MCF 10A (cell line): ENCODE measurements around the gene WDR76. TPM values are rescaled to one million over a fixed set of nuclear protein-coding genes. Genes with fewer than 3 reads are reported as not detected.

Experiments used
- BruUV-seq: library from RNA; stranded (reverse); fragments of 400-500 nt; replicated peaks from 2 replicates; lab custom pipeline; 2021; lab: Mats Ljungman, UMichigan
- CTCF ChIA-PET: fragments of 300-600 bp; sonication (Branson Sonifier 250); formaldehyde crosslinking; extraction: SDS; loops from one replicate; lab custom pipeline; 2021; ENCODE audit warnings: antibody characterized with exemption, inconsistent platforms; lab: Yijun Ruan, JAX
- POLR2A ChIA-PET: fragments of 300-600, 350-650 bp; sonication (Branson Sonifier 250); formaldehyde crosslinking; extraction: SDS; loops from one replicate; lab custom pipeline; 2020; ENCODE audit warnings: antibody characterized with exemption, inconsistent platforms; lab: Yijun Ruan, JAX
- DNase-seq: peaks from one replicate; pipeline ENCODE4 v3.0.0-alpha.2; 2018; ENCODE audit not compliant: unreplicated experiment
- H3K27ac Mint-ChIP-seq: one replicate; pipeline ENCODE4 v1.8.0; 2022; ENCODE audit warnings: mild to moderate bottlenecking, low read depth, mixed read lengths; ENCODE audit not compliant: unreplicated experiment
- H3K27me3 Mint-ChIP-seq: one replicate; pipeline ENCODE4 v1.8.0; 2022; ENCODE audit warnings: mixed read lengths; ENCODE audit not compliant: insufficient read depth, unreplicated experiment
- H3K36me3 Mint-ChIP-seq: one replicate; pipeline ENCODE4 v1.8.0; 2022; ENCODE audit warnings: mild to moderate bottlenecking, moderate library complexity, mixed read lengths; ENCODE audit not compliant: insufficient read depth, unreplicated experiment
- H3K4me1 Mint-ChIP-seq: one replicate; pipeline ENCODE4 v1.8.0; 2022; ENCODE audit warnings: mixed read lengths; ENCODE audit not compliant: insufficient read depth, unreplicated experiment
- H3K4me3 Mint-ChIP-seq: one replicate; pipeline ENCODE4 v1.8.0; 2022; ENCODE audit warnings: mild to moderate bottlenecking, moderate library complexity, mixed read lengths; ENCODE audit not compliant: unreplicated experiment
- H3K9me3 Mint-ChIP-seq: one replicate; pipeline ENCODE4 v1.8.0; 2022; ENCODE audit warnings: mixed read lengths; ENCODE audit not compliant: unreplicated experiment
- CTCF ChIP-seq: fragments of 200-600 bp; IDR thresholded peaks from one replicate; pipeline ENCODE4 v1.8.0; 2022; ENCODE audit warnings: antibody characterized with exemption, mild to moderate bottlenecking; ENCODE audit not compliant: unreplicated experiment
- intact Hi-C: fragments of 100-400 bp; cut with micrococcal nuclease; formaldehyde crosslinking; loops from 2 replicates; pipeline ENCODE4 v1.14.1; 2022
- total RNA-seq: library from RNA; stranded (reverse); gene quantifications from 2 replicates; pipeline ENCODE4 v1.2.3, GENCODE V29; 2022

Gene WDR76
- total RNA-seq, 1 experiment from 2014 or later, result 6.9 TPM

DNA sequence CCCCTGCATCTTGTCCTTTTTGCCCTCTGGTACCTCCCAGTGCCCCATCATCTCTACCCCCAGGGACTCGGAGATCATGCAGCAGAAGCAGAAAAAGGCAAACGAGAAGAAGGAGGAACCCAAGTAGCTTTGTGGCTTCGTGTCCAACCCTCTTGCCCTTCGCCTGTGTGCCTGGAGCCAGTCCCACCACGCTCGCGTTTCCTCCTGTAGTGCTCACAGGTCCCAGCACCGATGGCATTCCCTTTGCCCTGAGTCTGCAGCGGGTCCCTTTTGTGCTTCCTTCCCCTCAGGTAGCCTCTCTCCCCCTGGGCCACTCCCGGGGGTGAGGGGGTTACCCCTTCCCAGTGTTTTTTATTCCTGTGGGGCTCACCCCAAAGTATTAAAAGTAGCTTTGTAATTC, 33.2 kb upstream of the WDR76 start:
- CTCF ChIA-PET, result interaction anchor here (1.0 to 6.8 kb wide), 3 partner anchors 9 to 425 kb away, joined by 3 to 40 read pairs (median 4); partner anchors contain the start of gene ELL3
- no peaks in the 10 kb centered on the region for H3K27me3 Mint-ChIP-seq

GRCh38 chr15:43794269-43795037, 32.3 kb upstream of the WDR76 start:
- ChIA-PET POLR2A (interaction anchor here (0.6 to 13.7 kb wide), 6 partner anchors 10 to 498 kb away, joined by 3 to 162 read pairs (median 4); partner anchors contain the start of gene ELL3), CTCF (interaction anchor here (1.0 to 1.7 kb wide), 4 partner anchors 8 to 424 kb away, joined by 3 to 5 read pairs (median 4); no protein-coding TSS in a partner anchor)
- BruUV-seq, result no TSS peak
- DNase-seq, result no peak
- no peak for TF ChIP-seq CTCF
- Mint-ChIP-seq H3K4me3 (peak overlapping the region; percentile 95), H3K4me1 (peaks cover 29% of the 10 kb centered on the region), H3K27me3 (no peaks in the 10 kb centered on the region), H3K27ac (peak overlapping the region; percentile 94), H3K36me3 (peaks cover 49% of the 10 kb centered on the region), H3K9me3 (no peaks in the 10 kb centered on the region)
- intact Hi-C loops, result no loop called here

More for the DNA sequence above, 33.2 kb upstream of the WDR76 start:
- no peak for DNase-seq
- TF ChIP-seq CTCF, result no peak
- BruUV-seq, result no TSS peak
- Mint-ChIP-seq H3K4me1 (peaks cover 21% of the 10 kb centered on the region), H3K4me3 (peak overlapping the region; percentile 95), H3K9me3 (no peaks in the 10 kb centered on the region), H3K27ac (peak overlapping the region; percentile 94), H3K36me3 (peaks cover 49% of the 10 kb centered on the region)
- intact Hi-C loops, result no loop called here
- POLR2A ChIA-PET, result interaction anchor here (0.7 to 13.7 kb wide), 9 partner anchors 7 to 85 kb away, joined by 3 to 162 read pairs (median 4); partner anchors contain the start of genes ELL3, HYPK, PDIA3 and SERINC4

DNA sequence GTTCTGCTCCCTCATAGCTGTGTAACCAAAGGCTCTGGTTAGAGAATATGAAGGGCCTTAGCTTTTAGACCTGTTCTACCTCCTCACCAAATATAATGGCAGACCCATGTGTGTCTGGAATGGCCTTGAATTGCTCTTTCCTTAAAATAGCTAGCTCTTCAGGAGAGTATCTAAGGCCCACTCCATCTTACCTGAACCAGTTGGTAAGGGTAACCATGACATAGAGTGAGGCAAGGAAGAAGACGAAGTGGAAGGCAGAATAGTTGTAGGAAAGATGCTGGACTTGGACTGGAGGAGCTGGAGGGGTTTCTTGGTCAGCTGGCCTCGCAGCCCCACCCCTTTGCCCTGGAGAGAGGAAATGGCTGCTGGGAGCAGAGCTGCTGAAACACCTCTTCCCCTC, 31.6 kb upstream of the WDR76 start:
- peaks cover 37% of the 10 kb centered on the region for H3K4me1 Mint-ChIP-seq
- H3K9me3 Mint-ChIP-seq, result no peaks in the 10 kb centered on the region
- intact Hi-C loops, result no loop called here
- ChIA-PET POLR2A (interaction anchor here (0.8 to 13.7 kb wide), 4 partner anchors 10 to 29 kb away, joined by 3 to 162 read pairs (median 4); partner anchors contain the start of genes ELL3 and MFAP1), CTCF (interaction anchor here (0.8 to 2.9 kb wide), 5 partner anchors 18 to 297 kb away, joined by 3 to 11 read pairs (median 4); partner anchors contain the start of gene ELL3)
- no peaks in the 10 kb centered on the region for H3K27me3 Mint-ChIP-seq
- no peak overlapping the region for H3K27ac Mint-ChIP-seq
- no peak for DNase-seq
- H3K4me3 Mint-ChIP-seq, result no peak overlapping the region
- peaks cover 56% of the 10 kb centered on the region for H3K36me3 Mint-ChIP-seq
- TF ChIP-seq CTCF, result no peak
- no TSS peak for BruUV-seq

DNA sequence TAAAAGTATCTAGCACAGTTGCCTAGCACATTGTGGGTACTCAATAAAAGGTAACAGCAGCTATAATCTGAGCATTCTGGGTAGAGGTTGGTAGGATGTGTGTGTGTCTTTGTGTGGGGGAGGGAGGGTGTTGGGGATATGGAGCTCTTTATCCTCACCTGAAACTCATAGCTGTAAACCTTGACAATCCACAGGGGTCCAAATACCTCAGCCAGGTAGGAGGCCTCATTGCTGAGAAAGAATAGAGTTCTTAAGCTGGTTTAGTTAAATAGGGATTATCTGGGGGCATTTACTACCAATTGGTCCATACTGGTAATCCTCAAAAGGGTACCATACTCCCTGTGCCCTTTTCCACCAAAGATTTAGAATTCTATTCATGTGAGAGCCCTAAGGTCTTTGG, 30.8 kb upstream of the WDR76 start:
- H3K9me3 Mint-ChIP-seq, result no peaks in the 10 kb centered on the region
- BruUV-seq, result no TSS peak
- H3K36me3 Mint-ChIP-seq, result peaks cover 64% of the 10 kb centered on the region
- no peak for DNase-seq
- POLR2A ChIA-PET, result interaction anchor here (0.7 to 13.7 kb wide), 3 partner anchors 18 to 542 kb away, joined by 4 to 162 read pairs (median 5); partner anchors contain the start of genes ELL3 and MFAP1
- intact Hi-C loops, result no loop called here
- CTCF ChIA-PET, result interaction anchor here (0.8 to 2.9 kb wide), 6 partner anchors 18 to 297 kb away, joined by 3 to 11 read pairs (median 4); partner anchors contain the start of gene ELL3
- H3K4me3 Mint-ChIP-seq, result no peak overlapping the region
- no peak overlapping the region for H3K27ac Mint-ChIP-seq
- TF ChIP-seq CTCF, result no peak
- peaks cover 38% of the 10 kb centered on the region for H3K4me1 Mint-ChIP-seq
- H3K27me3 Mint-ChIP-seq, result no peaks in the 10 kb centered on the region
